ENCODE measurements around the gene OPCML. TPM values are rescaled to one million over a fixed set of nuclear protein-coding genes. Genes with fewer than 3 reads are reported as not detected.

The OPCML gene
- total and polyA plus RNA-seq, 2 donors from 2014 or later = 0.77 to 1.1 TPM

DNA sequence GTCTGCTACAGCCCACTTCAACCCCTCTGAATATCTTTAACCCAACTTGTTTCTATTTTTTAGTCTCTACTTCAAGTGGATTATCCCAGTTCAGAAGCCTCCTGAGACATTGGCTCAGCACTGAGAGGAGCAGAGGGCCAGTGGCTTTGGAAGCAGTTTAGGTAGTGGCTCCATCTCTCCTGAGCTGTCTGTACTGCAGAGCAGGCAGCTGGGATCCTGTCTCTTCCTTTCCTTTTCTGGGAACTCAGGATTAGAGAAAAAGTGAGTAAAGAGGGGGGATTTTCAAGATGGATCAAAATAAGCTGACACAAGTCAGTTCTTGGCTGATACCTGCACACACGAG is 512.0 kb downstream of the OPCML start:
- Histone ChIP-seq H3K9me3 (ENCODE audit: control insufficient read depth in 2 of 3, insufficient read depth in 1 of 3, low read length in 3 of 3) (no peaks in the 10 kb centered on the region), H3K4me1 (ENCODE audit: control insufficient read depth in 2 of 3, insufficient read depth in 2 of 3, low read depth in 1 of 3, low read length in 3 of 3) (no peaks in the 10 kb centered on the region), H3K27ac (ENCODE audit: low read depth in 2 of 2, low read length in 2 of 2) (no peak overlapping the region), H3K9ac (ENCODE audit: low read length in 3 of 3) (no peak overlapping the region), H3K27me3 (ENCODE audit: control insufficient read depth, insufficient read depth, low read length) (no peaks in the 10 kb centered on the region), H3K4me3 (ENCODE audit: low read length in 3 of 3) (no peak overlapping the region), H3K36me3 (ENCODE audit: control insufficient read depth in 2 of 3, insufficient read depth in 3 of 3, low read length in 3 of 3) (no peaks in the 10 kb centered on the region)
- FAIRE-seq = no peak
- intact Hi-C loops (cut with DNase I) = no loop called here
- TF ChIP-seq, protein P1, sequence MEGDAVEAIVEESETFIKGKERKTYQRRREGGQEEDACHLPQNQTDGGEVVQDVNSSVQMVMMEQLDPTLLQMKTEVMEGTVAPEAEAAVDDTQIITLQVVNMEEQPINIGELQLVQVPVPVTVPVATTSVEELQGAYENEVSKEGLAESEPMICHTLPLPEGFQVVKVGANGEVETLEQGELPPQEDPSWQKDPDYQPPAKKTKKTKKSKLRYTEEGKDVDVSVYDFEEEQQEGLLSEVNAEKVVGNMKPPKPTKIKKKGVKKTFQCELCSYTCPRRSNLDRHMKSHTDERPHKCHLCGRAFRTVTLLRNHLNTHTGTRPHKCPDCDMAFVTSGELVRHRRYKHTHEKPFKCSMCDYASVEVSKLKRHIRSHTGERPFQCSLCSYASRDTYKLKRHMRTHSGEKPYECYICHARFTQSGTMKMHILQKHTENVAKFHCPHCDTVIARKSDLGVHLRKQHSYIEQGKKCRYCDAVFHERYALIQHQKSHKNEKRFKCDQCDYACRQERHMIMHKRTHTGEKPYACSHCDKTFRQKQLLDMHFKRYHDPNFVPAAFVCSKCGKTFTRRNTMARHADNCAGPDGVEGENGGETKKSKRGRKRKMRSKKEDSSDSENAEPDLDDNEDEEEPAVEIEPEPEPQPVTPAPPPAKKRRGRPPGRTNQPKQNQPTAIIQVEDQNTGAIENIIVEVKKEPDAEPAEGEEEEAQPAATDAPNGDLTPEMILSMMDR (IDR thresholded peaks at IDR 0.05; ENCODE audit: borderline replicate concordance, extremely low read depth, insufficient read depth) = no peak
- no peak for DNase-seq

DNA sequence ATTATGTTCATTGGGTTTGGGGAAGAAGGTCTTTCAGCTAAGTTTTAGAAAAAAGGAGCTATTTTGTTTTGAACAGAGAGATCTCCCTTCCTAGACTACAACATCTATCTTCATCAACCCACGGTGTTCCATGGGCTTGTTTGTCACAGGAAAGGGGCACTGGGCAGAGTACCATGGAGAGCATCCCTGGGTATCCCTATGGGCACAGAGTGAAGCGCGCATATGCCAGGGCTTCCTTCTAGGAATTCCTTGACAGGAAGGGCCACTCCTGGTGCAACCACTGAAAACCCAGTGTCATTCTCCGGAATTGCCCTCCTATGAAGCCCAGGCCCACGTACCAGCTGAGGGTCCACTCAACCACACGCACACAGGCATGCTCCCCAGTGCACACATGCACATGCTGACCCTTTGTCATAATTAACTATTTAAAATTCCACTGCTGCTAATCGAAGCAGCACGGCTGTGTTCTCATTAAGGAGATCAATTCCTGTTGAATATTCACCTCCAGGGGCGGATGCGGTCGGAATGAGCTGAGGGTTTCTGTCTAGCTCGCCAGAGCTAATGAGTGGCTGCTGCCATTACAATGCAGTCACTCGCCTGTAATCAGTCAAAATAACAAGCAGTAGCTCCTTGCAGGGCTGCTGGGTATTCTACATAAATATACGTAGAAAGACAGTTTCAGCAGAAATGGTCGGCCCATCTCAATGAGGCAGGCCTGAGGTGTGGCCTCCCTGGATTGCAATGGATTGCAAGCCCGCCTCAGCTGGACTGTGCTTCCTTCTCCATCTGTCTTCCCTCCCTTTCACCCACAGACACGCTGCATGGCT is 512.5 kb downstream of the OPCML start:
- Histone ChIP-seq H3K4me1 (ENCODE audit: control insufficient read depth in 2 of 3, insufficient read depth in 2 of 3, low read depth in 1 of 3, low read length in 3 of 3) (no peaks in the 10 kb centered on the region), H3K9ac (ENCODE audit: low read length in 3 of 3) (no peak overlapping the region), H3K4me3 (ENCODE audit: low read length in 3 of 3) (no peak overlapping the region), H3K27me3 (ENCODE audit: control insufficient read depth, insufficient read depth, low read length) (no peaks in the 10 kb centered on the region), H3K27ac (ENCODE audit: low read depth in 2 of 2, low read length in 2 of 2) (no peak overlapping the region), H3K9me3 (ENCODE audit: control insufficient read depth in 2 of 3, insufficient read depth in 1 of 3, low read length in 3 of 3) (no peaks in the 10 kb centered on the region), H3K36me3 (ENCODE audit: control insufficient read depth in 2 of 3, insufficient read depth in 3 of 3, low read length in 3 of 3) (no peaks in the 10 kb centered on the region)
- FAIRE-seq (no peak), DNase-seq (peak in 1 of 5 donors; percentile 8)
- intact Hi-C loops (cut with DNase I) = no loop called here
- TF ChIP-seq, protein P1 (IDR thresholded peaks at IDR 0.05; ENCODE audit: borderline replicate concordance, extremely low read depth, insufficient read depth) = no peak

DNA sequence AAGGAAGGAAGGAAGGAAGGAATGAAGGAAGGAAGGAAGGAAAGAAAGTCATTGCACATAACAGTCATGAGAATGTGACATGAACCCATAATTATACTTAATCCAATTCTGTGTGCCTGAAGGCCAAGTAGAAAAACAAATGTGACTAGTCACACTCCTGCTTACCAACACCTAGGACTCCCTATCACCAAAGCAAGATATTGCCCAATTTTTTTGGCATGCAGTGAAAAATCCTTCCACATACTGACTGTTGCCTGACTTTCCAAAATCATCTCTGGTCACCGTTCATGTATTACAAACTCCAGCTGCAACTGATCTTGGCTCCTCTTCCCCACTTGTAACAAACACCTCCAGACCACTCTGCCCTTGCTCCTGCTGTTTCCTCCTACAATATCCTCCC is 516.8 kb downstream of the OPCML start:
- H3K27me3 ChIP-seq (ENCODE audit: control insufficient read depth, insufficient read depth, low read length) = no peaks in the 10 kb centered on the region

More for the DNA sequence above, 516.8 kb downstream of the OPCML start:
- intact Hi-C loops (cut with DNase I) = no loop called here
- Histone ChIP-seq H3K36me3 (ENCODE audit: control insufficient read depth in 2 of 3, insufficient read depth in 3 of 3, low read length in 3 of 3) (no peaks in the 10 kb centered on the region), H3K9me3 (ENCODE audit: control insufficient read depth in 2 of 3, insufficient read depth in 1 of 3, low read length in 3 of 3) (no peaks in the 10 kb centered on the region), H3K9ac (ENCODE audit: low read length in 3 of 3) (no peak overlapping the region), H3K4me3 (ENCODE audit: low read length in 3 of 3) (no peak overlapping the region), H3K27ac (ENCODE audit: low read depth in 2 of 2, low read length in 2 of 2) (no peak overlapping the region), H3K4me1 (ENCODE audit: control insufficient read depth in 2 of 3, insufficient read depth in 2 of 3, low read depth in 1 of 3, low read length in 3 of 3) (no peaks in the 10 kb centered on the region)
- FAIRE-seq (no peak), DNase-seq (no peak)
- TF ChIP-seq, protein P1 (IDR thresholded peaks at IDR 0.05; ENCODE audit: borderline replicate concordance, extremely low read depth, insufficient read depth) = no peak

Data from kidney (tissue), 14 donors.